Measurements from ENCODE around the gene GABRR3. TPM values are rescaled to one million over a fixed set of nuclear protein-coding genes. Genes with fewer than 3 reads are reported as not detected.

The GABRR3 gene
- total RNA-seq: not detected in 2 replicates

DNA sequence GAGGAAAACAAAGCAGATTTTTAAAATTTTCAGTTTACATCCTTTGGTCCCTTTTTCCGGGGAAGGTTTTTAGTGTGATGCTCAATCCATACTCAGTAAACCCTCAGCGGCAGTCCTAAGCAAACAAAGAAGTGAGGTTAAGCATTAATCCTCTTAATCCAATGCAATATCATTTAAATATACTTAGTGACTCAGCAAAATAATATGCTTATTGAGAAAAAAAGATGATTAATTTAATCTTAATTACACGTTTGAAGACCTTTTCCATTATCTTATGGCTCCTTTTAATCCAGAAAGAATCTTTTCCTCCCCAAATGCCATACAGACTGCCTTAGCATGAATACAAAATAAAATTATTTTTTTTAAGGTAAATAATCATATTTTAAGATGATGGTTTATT lies at the start of gene GABRR3:
TSS of gene GABRR3 (minus strand) at position 108 of the 400 bp plus-strand sequence. CDS start 328 bp downstream, outside the sequence.

DNA sequence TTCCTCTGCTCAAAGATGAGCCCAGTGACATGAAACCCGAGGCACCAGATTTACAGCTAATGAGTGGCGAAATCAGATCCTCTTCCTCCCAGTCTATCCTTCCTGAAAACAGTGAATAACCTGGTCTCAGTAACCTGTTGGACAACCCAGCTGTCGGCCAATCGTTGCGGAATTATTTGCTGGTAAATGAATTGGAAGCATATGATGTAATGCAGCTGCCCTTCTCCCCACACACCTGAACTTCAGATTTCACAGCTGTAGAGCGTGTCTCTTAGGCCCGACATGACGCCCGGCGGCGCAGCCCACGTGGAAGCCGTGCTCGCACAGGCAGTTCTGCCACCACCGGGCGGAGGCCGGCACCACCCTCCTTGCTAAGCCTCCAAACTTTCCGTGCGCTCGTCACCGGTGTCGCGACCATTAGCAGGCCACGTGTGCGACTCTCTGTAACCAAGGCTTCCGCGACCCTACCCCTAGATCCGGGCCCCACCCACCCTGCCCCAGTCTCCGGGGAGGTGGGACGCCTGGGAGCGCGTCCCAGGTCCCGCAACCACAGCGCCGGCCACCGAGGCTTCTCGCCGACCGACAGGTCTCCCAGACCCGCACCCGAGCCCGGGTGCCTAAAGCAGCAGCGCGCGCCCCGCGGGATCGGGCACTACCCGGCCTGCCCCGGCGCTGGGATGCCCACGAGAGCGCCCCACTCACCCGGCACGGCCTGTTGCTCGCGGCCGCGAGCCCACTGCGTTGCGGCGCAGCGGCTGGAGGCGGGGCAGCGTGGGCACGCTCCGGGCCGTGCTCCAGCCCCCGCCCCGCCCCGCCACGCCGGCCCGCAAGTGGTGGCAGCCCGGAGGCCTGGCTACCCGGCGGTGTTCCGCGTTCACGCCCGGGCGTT lies 63.2 kb downstream of the GABRR3 start, which contains the start of gene RIOX2:
TSS of gene RIOX2 (minus strand) at position 753 of the 889 bp plus-strand sequence. CDS start 4,838 bp downstream, outside the sequence.

Other genes with a start within 250 kb of the GABRR3 start
- gene CRYBG3, start 213.3 kb downstream of the GABRR3 start, total RNA-seq: 16.2 and 22.3 TPM in 2 replicates
- gene RIOX2, start 62.9 kb downstream of the GABRR3 start, total RNA-seq: 33.4 and 45.9 TPM in 2 replicates
- gene OR5AC2, start 51.9 kb upstream of the GABRR3 start, total RNA-seq: not detected in 2 replicates
- not detected in 2 replicates for gene OR5H1, start 95.4 kb upstream of the GABRR3 start, total RNA-seq
- not detected in 2 replicates for gene OR5H14, start 112.2 kb upstream of the GABRR3 start, total RNA-seq
- gene OR5H15, start 131.4 kb upstream of the GABRR3 start, total RNA-seq: not detected in 2 replicates
- gene OR5H6, start 228.9 kb upstream of the GABRR3 start, total RNA-seq: not detected in 2 replicates
- gene OR5H2, start 247.2 kb upstream of the GABRR3 start, total RNA-seq: not detected in 2 replicates